HG03159 (cell line): ENCODE results near the gene ROBO1.
"Not testable (repeated sequence)": the region's sequence is repeated elsewhere in the genome, so short reads cannot be mapped to it uniquely, and the experiment has no call there.

Source experiments
- ATAC-seq: cut with Tn5 transposase; IDR thresholded peaks from one replicate; pipeline ENCODE4 v1.9.1; 2021; ENCODE audit warnings: mild to moderate bottlenecking, moderate library complexity; ENCODE audit not compliant: unreplicated experiment

Gene ROBO1

GRCh38 chr3:78889348-78889747 lies 878.5 kb downstream of the ROBO1 start:
- ATAC-seq: no peak

- ATAC-seq: no peak
Measured at GRCh38 chr3:78888635-78889034, 879.2 kb downstream of the ROBO1 start.

GRCh38 chr3:78887547-78888011 lies 880.2 kb downstream of the ROBO1 start:
- no peak for ATAC-seq

GRCh38 chr3:78887029-78887428 lies 880.8 kb downstream of the ROBO1 start:
- no peak for ATAC-seq

GRCh38 chr3:78884567-78884966 lies 883.2 kb downstream of the ROBO1 start:
- not testable (repeated sequence) for ATAC-seq

GRCh38 chr3:78882251-78882650 lies 885.5 kb downstream of the ROBO1 start:
- no peak for ATAC-seq

GRCh38 chr3:78881501-78881900 lies 886.3 kb downstream of the ROBO1 start:
- no peak for ATAC-seq

- ATAC-seq: no peak
Measured at GRCh38 chr3:78880603-78881461, 887.0 kb downstream of the ROBO1 start.

- no peak for ATAC-seq
Measured at GRCh38 chr3:78879295-78879860, 888.4 kb downstream of the ROBO1 start.

GRCh38 chr3:78878789-78879188 lies 889.0 kb downstream of the ROBO1 start:
- ATAC-seq: no peak

- no peak for ATAC-seq
Measured at GRCh38 chr3:78878011-78878410, 889.8 kb downstream of the ROBO1 start.

GRCh38 chr3:78875851-78876250 lies 891.9 kb downstream of the ROBO1 start:
- ATAC-seq: no peak

GRCh38 chr3:78875436-78875835 lies 892.4 kb downstream of the ROBO1 start:
- no peak for ATAC-seq

- no peak for ATAC-seq
Measured at GRCh38 chr3:78873641-78874040, 894.2 kb downstream of the ROBO1 start.

GRCh38 chr3:78872195-78872594 lies 895.6 kb downstream of the ROBO1 start:
- ATAC-seq: no peak

GRCh38 chr3:78871048-78871447 lies 896.8 kb downstream of the ROBO1 start:
- ATAC-seq: no peak

- ATAC-seq: no peak
Measured at GRCh38 chr3:78870484-78870883, 897.3 kb downstream of the ROBO1 start.

GRCh38 chr3:78868570-78868969 lies 899.2 kb downstream of the ROBO1 start:
- ATAC-seq: no peak

- ATAC-seq: no peak
Measured at GRCh38 chr3:78867409-78868372, 900.1 kb downstream of the ROBO1 start.

- no peak for ATAC-seq
Measured at GRCh38 chr3:78863306-78864203, 904.2 kb downstream of the ROBO1 start.
